Measurements from ENCODE around the gene C1QL1.

DNA sequence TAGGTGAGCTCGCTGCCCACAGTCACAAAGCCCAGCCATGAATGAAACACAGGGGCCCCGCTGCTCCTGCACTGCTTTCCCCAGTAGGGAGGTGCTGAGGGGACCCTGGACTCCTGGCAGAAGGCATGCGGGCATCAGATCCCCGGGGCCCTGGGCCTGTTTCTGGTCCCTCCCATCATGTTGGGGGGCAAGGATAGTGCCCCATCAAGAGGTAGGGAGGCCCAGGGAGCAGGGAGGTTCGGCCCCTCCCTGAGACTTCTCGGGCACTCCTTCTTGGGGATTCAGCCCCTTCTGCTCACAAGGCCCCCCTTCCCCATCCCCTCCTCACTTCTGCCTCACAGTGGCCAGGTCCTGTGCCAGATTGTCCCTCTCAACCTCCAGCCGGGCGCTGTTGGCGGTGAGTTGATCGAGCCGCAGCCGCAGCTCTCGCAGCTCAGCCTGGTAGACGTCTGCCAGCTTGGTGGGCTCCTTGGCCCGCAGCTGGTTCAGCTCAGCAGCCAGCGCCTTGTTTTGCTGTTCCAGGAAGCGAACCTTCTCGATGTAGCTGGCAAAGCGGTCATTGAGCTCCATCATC is 53.3 kb downstream of the C1QL1 start:
- TF ChIP-seq, protein P1, sequence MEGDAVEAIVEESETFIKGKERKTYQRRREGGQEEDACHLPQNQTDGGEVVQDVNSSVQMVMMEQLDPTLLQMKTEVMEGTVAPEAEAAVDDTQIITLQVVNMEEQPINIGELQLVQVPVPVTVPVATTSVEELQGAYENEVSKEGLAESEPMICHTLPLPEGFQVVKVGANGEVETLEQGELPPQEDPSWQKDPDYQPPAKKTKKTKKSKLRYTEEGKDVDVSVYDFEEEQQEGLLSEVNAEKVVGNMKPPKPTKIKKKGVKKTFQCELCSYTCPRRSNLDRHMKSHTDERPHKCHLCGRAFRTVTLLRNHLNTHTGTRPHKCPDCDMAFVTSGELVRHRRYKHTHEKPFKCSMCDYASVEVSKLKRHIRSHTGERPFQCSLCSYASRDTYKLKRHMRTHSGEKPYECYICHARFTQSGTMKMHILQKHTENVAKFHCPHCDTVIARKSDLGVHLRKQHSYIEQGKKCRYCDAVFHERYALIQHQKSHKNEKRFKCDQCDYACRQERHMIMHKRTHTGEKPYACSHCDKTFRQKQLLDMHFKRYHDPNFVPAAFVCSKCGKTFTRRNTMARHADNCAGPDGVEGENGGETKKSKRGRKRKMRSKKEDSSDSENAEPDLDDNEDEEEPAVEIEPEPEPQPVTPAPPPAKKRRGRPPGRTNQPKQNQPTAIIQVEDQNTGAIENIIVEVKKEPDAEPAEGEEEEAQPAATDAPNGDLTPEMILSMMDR (conservative IDR thresholded peaks at IDR 0.05) = no peak
- no peak for TF ChIP-seq ZFX (IDR thresholded peaks at IDR 0.05)

Data from C4-2B (cell line).